ENCODE measurements around the gene APOB. TPM values are rescaled to one million over a fixed set of nuclear protein-coding genes. Genes with fewer than 3 reads are reported as not detected.

The APOB gene
- 1.2 TPM for polyA plus RNA-seq (2013, experiment 1 of 4)
- polyA plus RNA-seq (2013, experiment 2 of 4): 2.2 TPM
- 1.1 TPM for polyA plus RNA-seq (2013, experiment 3 of 4)
- polyA plus RNA-seq (2013, experiment 4 of 4): 1.5 TPM

GRCh38 chr2:21043744-21044532 lies at the start of gene APOB:
Gene APOB (minus strand): TSS chr2:21044073. CDS start chr2:21043945, 128 bp downstream.
- Histone ChIP-seq H3K36me3 (ENCODE audit: control insufficient read depth, insufficient read depth, low read length) (no peaks in the 10 kb centered on the region), H3K27ac (ENCODE audit: insufficient read depth, low read depth, low read length, poor library complexity, severe bottlenecking) (no peak within 1 kb of the TSS), H3K9me3 (ENCODE audit: control insufficient read depth, low read length) (no peaks in the 10 kb centered on the region), H3K27me3 (ENCODE audit: control insufficient read depth, insufficient read depth, low read length, poor library complexity, severe bottlenecking) (peaks cover 22% of the 10 kb centered on the region), H3K4me3 (ENCODE audit: insufficient read depth, low read depth, low read length) (peak within 1 kb of the TSS; percentile 39), H3K4me1 (ENCODE audit: control insufficient read depth, insufficient read depth, low read length) (no peaks in the 10 kb centered on the region)
- 12 to 13% methylated on average over 51 of the region's 51 CpGs for WGBS, 2 experiments

GRCh38 chr2:21092308-21092869 lies 48.5 kb upstream of the APOB start:
- H3K36me3 ChIP-seq (ENCODE audit: control insufficient read depth, insufficient read depth, low read length): no peaks in the 10 kb centered on the region
- no peak overlapping the region for H3K4me3 ChIP-seq (ENCODE audit: insufficient read depth, low read depth, low read length)
- no peak overlapping the region for H3K27ac ChIP-seq (ENCODE audit: insufficient read depth, low read depth, low read length, poor library complexity, severe bottlenecking)
- 86 to 92% methylated on average over 3 of the region's 3 CpGs for WGBS, 2 experiments
- no peaks in the 10 kb centered on the region for H3K4me1 ChIP-seq (ENCODE audit: control insufficient read depth, insufficient read depth, low read length)
- no peaks in the 10 kb centered on the region for H3K9me3 ChIP-seq (ENCODE audit: control insufficient read depth, low read length)
- no peaks in the 10 kb centered on the region for H3K27me3 ChIP-seq (ENCODE audit: control insufficient read depth, insufficient read depth, low read length, poor library complexity, severe bottlenecking)

GRCh38 chr2:21084401-21084800 lies 40.5 kb upstream of the APOB start:
- Histone ChIP-seq H3K27ac (ENCODE audit: insufficient read depth, low read depth, low read length, poor library complexity, severe bottlenecking) (no peak overlapping the region), H3K4me1 (ENCODE audit: control insufficient read depth, insufficient read depth, low read length) (no peaks in the 10 kb centered on the region), H3K27me3 (ENCODE audit: control insufficient read depth, insufficient read depth, low read length, poor library complexity, severe bottlenecking) (no peaks in the 10 kb centered on the region), H3K4me3 (ENCODE audit: insufficient read depth, low read depth, low read length) (no peak overlapping the region), H3K36me3 (ENCODE audit: control insufficient read depth, insufficient read depth, low read length) (no peaks in the 10 kb centered on the region), H3K9me3 (ENCODE audit: control insufficient read depth, low read length) (no peaks in the 10 kb centered on the region)
- WGBS, 2 experiments: 87 to 90% methylated on average over 2 to 4 of the region's 4 CpGs

GRCh38 chr2:21083482-21083881 lies 39.6 kb upstream of the APOB start:
- H3K27ac ChIP-seq (ENCODE audit: insufficient read depth, low read depth, low read length, poor library complexity, severe bottlenecking): no peak overlapping the region
- 100% methylated on average over 1 of the region's 1 CpG for WGBS, 2 experiments
- no peaks in the 10 kb centered on the region for H3K27me3 ChIP-seq (ENCODE audit: control insufficient read depth, insufficient read depth, low read length, poor library complexity, severe bottlenecking)
- H3K36me3 ChIP-seq (ENCODE audit: control insufficient read depth, insufficient read depth, low read length): no peaks in the 10 kb centered on the region
- H3K4me1 ChIP-seq (ENCODE audit: control insufficient read depth, insufficient read depth, low read length): no peaks in the 10 kb centered on the region
- no peaks in the 10 kb centered on the region for H3K9me3 ChIP-seq (ENCODE audit: control insufficient read depth, low read length)
- H3K4me3 ChIP-seq (ENCODE audit: insufficient read depth, low read depth, low read length): no peak overlapping the region

GRCh38 chr2:21078296-21078695 lies 34.4 kb upstream of the APOB start:
- Histone ChIP-seq H3K4me3 (ENCODE audit: insufficient read depth, low read depth, low read length) (no peak overlapping the region), H3K36me3 (ENCODE audit: control insufficient read depth, insufficient read depth, low read length) (no peaks in the 10 kb centered on the region), H3K27me3 (ENCODE audit: control insufficient read depth, insufficient read depth, low read length, poor library complexity, severe bottlenecking) (no peaks in the 10 kb centered on the region), H3K9me3 (ENCODE audit: control insufficient read depth, low read length) (no peaks in the 10 kb centered on the region), H3K27ac (ENCODE audit: insufficient read depth, low read depth, low read length, poor library complexity, severe bottlenecking) (no peak overlapping the region), H3K4me1 (ENCODE audit: control insufficient read depth, insufficient read depth, low read length) (no peaks in the 10 kb centered on the region)
- 88 to 95% methylated on average over 1 of the region's 1 CpG for WGBS, 2 experiments

- 86% methylated on average over 4 of the region's 4 CpGs for WGBS, 2 experiments
- Histone ChIP-seq H3K4me3 (ENCODE audit: insufficient read depth, low read depth, low read length) (no peak overlapping the region), H3K4me1 (ENCODE audit: control insufficient read depth, insufficient read depth, low read length) (peaks cover 6% of the 10 kb centered on the region), H3K27me3 (ENCODE audit: control insufficient read depth, insufficient read depth, low read length, poor library complexity, severe bottlenecking) (no peaks in the 10 kb centered on the region), H3K36me3 (ENCODE audit: control insufficient read depth, insufficient read depth, low read length) (no peaks in the 10 kb centered on the region), H3K27ac (ENCODE audit: insufficient read depth, low read depth, low read length, poor library complexity, severe bottlenecking) (no peak overlapping the region), H3K9me3 (ENCODE audit: control insufficient read depth, low read length) (no peaks in the 10 kb centered on the region)
Observed at GRCh38 chr2:21072477-21073242, 28.8 kb upstream of the APOB start.

- WGBS, 2 experiments: 94 to 96% methylated on average over 9 of the region's 9 CpGs
- H3K9me3 ChIP-seq (ENCODE audit: control insufficient read depth, low read length): no peaks in the 10 kb centered on the region
- no peaks in the 10 kb centered on the region for H3K36me3 ChIP-seq (ENCODE audit: control insufficient read depth, insufficient read depth, low read length)
- H3K4me3 ChIP-seq (ENCODE audit: insufficient read depth, low read depth, low read length): no peak overlapping the region
- H3K27me3 ChIP-seq (ENCODE audit: control insufficient read depth, insufficient read depth, low read length, poor library complexity, severe bottlenecking): no peaks in the 10 kb centered on the region
- peaks cover 7% of the 10 kb centered on the region for H3K4me1 ChIP-seq (ENCODE audit: control insufficient read depth, insufficient read depth, low read length)
- H3K27ac ChIP-seq (ENCODE audit: insufficient read depth, low read depth, low read length, poor library complexity, severe bottlenecking): no peak overlapping the region
Observed at GRCh38 chr2:21070341-21071257, 26.7 kb upstream of the APOB start.

GRCh38 chr2:21069746-21070340 lies 26.0 kb upstream of the APOB start:
- Histone ChIP-seq H3K4me1 (ENCODE audit: control insufficient read depth, insufficient read depth, low read length) (peaks cover 7% of the 10 kb centered on the region), H3K27ac (ENCODE audit: insufficient read depth, low read depth, low read length, poor library complexity, severe bottlenecking) (no peak overlapping the region), H3K4me3 (ENCODE audit: insufficient read depth, low read depth, low read length) (no peak overlapping the region), H3K27me3 (ENCODE audit: control insufficient read depth, insufficient read depth, low read length, poor library complexity, severe bottlenecking) (no peaks in the 10 kb centered on the region), H3K36me3 (ENCODE audit: control insufficient read depth, insufficient read depth, low read length) (no peaks in the 10 kb centered on the region), H3K9me3 (ENCODE audit: control insufficient read depth, low read length) (no peaks in the 10 kb centered on the region)
- 55 to 75% methylated on average over 2 of the region's 2 CpGs for WGBS, 2 experiments

GRCh38 chr2:21067859-21068537 lies 24.1 kb upstream of the APOB start:
- H3K36me3 ChIP-seq (ENCODE audit: control insufficient read depth, insufficient read depth, low read length): no peaks in the 10 kb centered on the region
- no peak overlapping the region for H3K4me3 ChIP-seq (ENCODE audit: insufficient read depth, low read depth, low read length)
- no peaks in the 10 kb centered on the region for H3K27me3 ChIP-seq (ENCODE audit: control insufficient read depth, insufficient read depth, low read length, poor library complexity, severe bottlenecking)
- peaks cover 7% of the 10 kb centered on the region for H3K4me1 ChIP-seq (ENCODE audit: control insufficient read depth, insufficient read depth, low read length)
- no peaks in the 10 kb centered on the region for H3K9me3 ChIP-seq (ENCODE audit: control insufficient read depth, low read length)
- 50 to 52% methylated on average over 2 of the region's 2 CpGs for WGBS, 2 experiments
- no peak overlapping the region for H3K27ac ChIP-seq (ENCODE audit: insufficient read depth, low read depth, low read length, poor library complexity, severe bottlenecking)

Data from ectodermal cell (in vitro differentiated cells).